ENCODE results near the gene PTPRU.

The PTPRU gene

GRCh38 chr1:29330856-29331255 is 94.5 kb downstream of the PTPRU start:
- no peak for DNase-seq

GRCh38 chr1:29331309-29331708 is 95.0 kb downstream of the PTPRU start:
- DNase-seq, result no peak

GRCh38 chr1:29331729-29332128 is 95.4 kb downstream of the PTPRU start:
- no peak for DNase-seq

- DNase-seq, result no peak
Observed at GRCh38 chr1:29332204-29332603, 95.9 kb downstream of the PTPRU start.

- no peak for DNase-seq
Observed at GRCh38 chr1:29333008-29333407, 96.7 kb downstream of the PTPRU start.

GRCh38 chr1:29335573-29335972 is 99.3 kb downstream of the PTPRU start:
- DNase-seq, result no peak

GRCh38 chr1:29338908-29339575 is 102.7 kb downstream of the PTPRU start:
- DNase-seq, result no peak

GRCh38 chr1:29341936-29342335 is 105.6 kb downstream of the PTPRU start:
- DNase-seq, result no peak

GRCh38 chr1:29342351-29342750 is 106.0 kb downstream of the PTPRU start:
- DNase-seq, result no peak

GRCh38 chr1:29342983-29343382 is 106.7 kb downstream of the PTPRU start:
- DNase-seq, result no peak

GRCh38 chr1:29343476-29343875 is 107.2 kb downstream of the PTPRU start:
- DNase-seq, result no peak

GRCh38 chr1:29343908-29344307 is 107.6 kb downstream of the PTPRU start:
- DNase-seq, result no peak

GRCh38 chr1:29344336-29344735 is 108.0 kb downstream of the PTPRU start:
- no peak for DNase-seq

- no peak for DNase-seq
Observed at GRCh38 chr1:29346576-29346975, 110.3 kb downstream of the PTPRU start.

- DNase-seq, result no peak
Observed at GRCh38 chr1:29349871-29350491, 113.7 kb downstream of the PTPRU start.

GRCh38 chr1:29352719-29353420 is 116.5 kb downstream of the PTPRU start:
- no peak for DNase-seq

- peak in 18 of 56 donors; percentile 1 to 59 (median 14) for DNase-seq
Observed at GRCh38 chr1:29354511-29355098, 118.3 kb downstream of the PTPRU start.

GRCh38 chr1:29355375-29355774 is 119.1 kb downstream of the PTPRU start:
- peak in 9 of 56 donors; percentile 6 to 31 (median 17) for DNase-seq

GRCh38 chr1:29356663-29357062 is 120.3 kb downstream of the PTPRU start:
- DNase-seq, result no peak

- DNase-seq, result no peak
Observed at GRCh38 chr1:29357452-29357851, 121.1 kb downstream of the PTPRU start.

- DNase-seq, result no peak
Observed at GRCh38 chr1:29358183-29358582, 121.9 kb downstream of the PTPRU start.

- DNase-seq, result no peak
Observed at GRCh38 chr1:29360768-29361167, 124.4 kb downstream of the PTPRU start.

Data from nucleus accumbens (tissue), 56 donors.